K562 (cell line): Measurements from ENCODE around the gene AMMECR1. TPM values are rescaled to one million over a fixed set of nuclear protein-coding genes. Genes with fewer than 3 reads are reported as not detected.

ENCODE experiments used
- ATAC-seq: fragments of 200-7000 bp; cut with Tn5 transposase; 3 replicates; pipeline ENCODE4 v1.9.1; 2020; ENCODE audit warnings: moderate library complexity
- BruUV-seq: library from RNA; stranded (reverse); fragments of 400-500 nt; replicated peaks from 2 replicates; lab custom pipeline; 2021; lab: Mats Ljungman, UMichigan
- CTCF ChIA-PET: fragments of 300-600 bp; formaldehyde crosslinking; extraction: SDS; loops from one replicate; lab custom pipeline; 2021; ENCODE audit warnings: low intra/inter-chr PET ratio; lab: Yijun Ruan, JAX
- POLR2A ChIA-PET: fragments of 300-600, 350-650 bp; sonication (Branson Sonifier 250); formaldehyde crosslinking; extraction: SDS; loops from one replicate; lab custom pipeline; 2021; ENCODE audit warnings: antibody characterized with exemption, inconsistent platforms; lab: Yijun Ruan, JAX
- DNase-seq, 4 experiments: peaks; one replicate each; pipeline versions ENCODE4 v3.0.0 to v3.0.0-alpha.2; 2011 to 2018; ENCODE audit warnings: low spot score in 3 of 4, mixed read lengths in 3 of 4; ENCODE audit errors: extremely low read depth in 1 of 4
- FAIRE-seq: peaks from 2 replicates; lab custom pipeline; 2011; peaks lifted over from hg19 to GRCh38; lab: Jason Lieb, UNC
- H2AFZ ChIP-seq: 2 replicates; pipeline ENCODE4 v1.6.0; 2011; ENCODE audit warnings: low read depth, low read length, control low read depth, inconsistent platforms
- H3K27ac ChIP-seq: fragments of 200-600 bp; 3 replicates; pipeline ENCODE4 v1.8.0; 2011; ENCODE audit warnings: low read depth, mild to moderate bottlenecking, control low read depth, inconsistent platforms, low read length, moderate library complexity, mixed read lengths; ENCODE audit errors: extremely low read depth
- H3K27me3 ChIP-seq, 2 experiments: fragments of 300-600 bp in 1 of 2; 2 replicates in 1 of 2; 3 replicates in 1 of 2; pipeline versions ENCODE4 v1.6.0 to v1.8.0; 2011; ENCODE audit warnings: inconsistent platforms in 2 of 2, low read length in 2 of 2, mild to moderate bottlenecking in 1 of 2, mixed read lengths in 1 of 2, moderate library complexity in 1 of 2; ENCODE audit not compliant: control insufficient read depth in 2 of 2, insufficient read depth in 2 of 2
- H3K36me3 ChIP-seq: fragments of 300-600 bp; 3 replicates; pipeline ENCODE4 v1.8.0; 2011; ENCODE audit warnings: mild to moderate bottlenecking, low read length, inconsistent platforms; ENCODE audit not compliant: control insufficient read depth, insufficient read depth
- H3K4me1 ChIP-seq, 2 experiments: fragments of 200-600 bp in 1 of 2; replicated peaks in 1 of 2; 2 replicates in 1 of 2; 3 replicates in 1 of 2; pipeline versions ENCODE4 v1.5.1 to v1.8.0; 2011; ENCODE audit warnings: inconsistent platforms in 2 of 2, low read length in 2 of 2, mild to moderate bottlenecking in 1 of 2, mixed read lengths in 1 of 2, moderate library complexity in 1 of 2; ENCODE audit not compliant: control insufficient read depth in 2 of 2, insufficient read depth in 2 of 2
- H3K4me2 ChIP-seq: 2 replicates; pipeline ENCODE4 v1.6.1; 2011; ENCODE audit warnings: low read length, control low read depth, inconsistent platforms, mixed read lengths; ENCODE audit not compliant: insufficient read depth
- H3K4me3 ChIP-seq: fragments of 200-600 bp; sonication (generic), shearing (Covaris generic); 2 replicates; pipeline ENCODE4 v1.5.1; 2016; ENCODE audit warnings: control low read depth, inconsistent platforms
- H3K79me2 ChIP-seq: fragments of 200-600 bp; 3 replicates; pipeline ENCODE4 v1.8.0; 2011; ENCODE audit warnings: low read length, inconsistent platforms; ENCODE audit not compliant: control insufficient read depth, insufficient read depth
- H3K9ac ChIP-seq, 2 experiments: 2 replicates each; pipeline versions ENCODE4 v1.6.0 to v1.6.1; 2011; ENCODE audit warnings: low read depth in 2 of 2, low read length in 2 of 2, control low read depth in 1 of 2, inconsistent platforms in 1 of 2, mild to moderate bottlenecking in 1 of 2, mixed read lengths in 1 of 2; ENCODE audit not compliant: insufficient read depth in 1 of 2
- H3K9me1 ChIP-seq: one replicate; pipeline ENCODE4 v1.6.0; 2011; ENCODE audit warnings: inconsistent platforms, mild to moderate bottlenecking, low read length, moderate library complexity; ENCODE audit not compliant: control insufficient read depth, insufficient read depth
- H3K9me3 ChIP-seq: replicated peaks from 2 replicates; pipeline ENCODE4 v1.5.1; 2011; ENCODE audit warnings: low read depth, low read length, inconsistent platforms; ENCODE audit not compliant: control insufficient read depth, insufficient read depth
- H4K20me1 ChIP-seq: replicated peaks from 2 replicates; pipeline ENCODE4 v1.6.1; 2011; ENCODE audit warnings: low read length, inconsistent platforms, mixed read lengths; ENCODE audit not compliant: control insufficient read depth, insufficient read depth
- ARID1B ChIP-seq: fragments of 450-650 bp; IDR thresholded peaks from 2 replicates; pipeline ENCODE4 v1.6.1; 2016; ENCODE audit warnings: antibody characterized with exemption, mild to moderate bottlenecking, inconsistent platforms
- CBX2 ChIP-seq: fragments of 200-600 bp; sonication (generic); IDR thresholded peaks from one replicate; pipeline ENCODE4 v1.6.1; 2012; ENCODE audit warnings: mild to moderate bottlenecking, low read length, inconsistent platforms; ENCODE audit not compliant: insufficient read depth, poor library complexity, severe bottlenecking
- ELK1 ChIP-seq: sonication (generic); formaldehyde crosslinking; IDR thresholded peaks from 2 replicates; pipeline ENCODE4 v1.8.1; 2022; ENCODE audit warnings: missing genetic modification reagents
- HINFP ChIP-seq: fragments of 450-650 bp; conservative IDR thresholded peaks from 2 replicates; pipeline ENCODE4 v1.6.1; 2016; ENCODE audit warnings: missing genetic modification characterization, low read depth, mild to moderate bottlenecking, control low read depth, missing compliant biosample characterization
- MCM2 ChIP-seq: fragments of 450-650 bp; IDR thresholded peaks from 2 replicates; pipeline ENCODE4 v1.6.1; 2017; ENCODE audit warnings: low read depth, mild to moderate bottlenecking
- MED1 ChIP-seq: sonication (generic); formaldehyde crosslinking; IDR thresholded peaks from 2 replicates; pipeline ENCODE4 v1.8.1; 2023; ENCODE audit warnings: missing genetic modification reagents, borderline replicate concordance
- NELFE ChIP-seq: IDR thresholded peaks from 2 replicates; pipeline ENCODE4 v1.6.1; 2011; ENCODE audit warnings: mild to moderate bottlenecking; ENCODE audit not compliant: insufficient read depth, insufficient read length
- NONO ChIP-seq, 2 experiments: fragments of 200-400 bp in 1 of 2; fragments of 450-650 bp in 1 of 2; formaldehyde crosslinking in 1 of 2; IDR thresholded peaks; 2 replicates each; pipeline ENCODE4 v1.6.1; 2017; ENCODE audit warnings: low read depth in 2 of 2, mild to moderate bottlenecking in 2 of 2, moderate library complexity in 2 of 2, low read length in 1 of 2
- POLR3G ChIP-seq: IDR thresholded peaks from 2 replicates; pipeline ENCODE4 v1.6.1; 2011; ENCODE audit not compliant: insufficient read length, insufficient replicate concordance; ENCODE audit errors: extremely low read depth
- SRSF9 ChIP-seq: fragments of 200-400 bp; formaldehyde crosslinking; IDR thresholded peaks from 2 replicates; pipeline ENCODE4 v1.6.1; 2017; ENCODE audit warnings: low read depth, low read length, borderline replicate concordance
- ZBTB11 ChIP-seq, 3 experiments: fragments of 200-800 bp in 1 of 3; fragments of 250-450 bp in 1 of 3; fragments of 450-650 bp in 1 of 3; sonication (Bioruptor Pico) in 1 of 3; sonication (Bioruptor generic) in 1 of 3; formaldehyde crosslinking in 1 of 3; IDR thresholded peaks; 2 replicates each; pipeline versions ENCODE4 v1.6.1 to v1.8.0; 2016 to 2022; ENCODE audit warnings: mild to moderate bottlenecking in 2 of 3, missing genetic modification characterization in 2 of 3, missing compliant biosample characterization in 1 of 3, moderate library complexity in 1 of 3
- ZNF12 ChIP-seq: sonication (generic); formaldehyde crosslinking; IDR thresholded peaks from 2 replicates; pipeline ENCODE4 v1.4.0; 2020; ENCODE audit warnings: mild to moderate bottlenecking, missing genetic modification reagents
- ZNF175 ChIP-seq: fragments of 200-800 bp; sonication (Bioruptor generic); IDR thresholded peaks from 2 replicates; pipeline ENCODE4 v1.6.1; 2016; ENCODE audit warnings: low read depth, mild to moderate bottlenecking, missing genetic modification characterization, missing compliant biosample characterization
- WGBS: fragments of 100-300 bp; shearing (Covaris generic); methylation state at CpG from one replicate; pipeline ENCODE4 v1.1.6; 2016; ENCODE audit warnings: low coverage, mixed read lengths; ENCODE audit not compliant: insufficient coverage; ENCODE audit errors: missing lambda C conversion rate; 5-methylcytosine and 5-hydroxymethylcytosine counted together
- in situ Hi-C: fragments of 300-500 bp; cut with MboI; formaldehyde crosslinking; loops from 4 replicates; pipeline ENCODE4 v1.15.0; 2018; ENCODE audit warnings: inconsistent platforms, mixed read lengths
- intact Hi-C: fragments of 100-400 bp; cut with micrococcal nuclease; formaldehyde crosslinking; loops from 2 replicates; pipeline ENCODE4 v1.14.2; 2022
- polyA plus RNA-seq, 8 experiments: library from polyadenylated mRNA; depleted of rRNA in 4 of 8; stranded (reverse) in 5 of 8; unstranded in 3 of 8; fragments of >200 nt; fragmentation: Nextera tagmentation in 2 of 8; fragmentation: Illumina TruSeq in 1 of 8; extraction: Ambion mirVana in 2 of 8; extraction: Trizol in 1 of 8; gene quantifications; 2 replicates each; pipeline versions ENCODE4 v1.2.1 to v1.2.3, GENCODE V29; 2011 to 2014; ENCODE audit warnings: inconsistent platforms in 1 of 8, missing spikeins in 1 of 8
- total RNA-seq, 7 experiments: library from RNA; depleted of rRNA in 6 of 7; stranded (reverse); fragments of >200 nt in 6 of 7; fragmentation: Illumina TruSeq in 2 of 7; extraction: Trizol in 2 of 7; gene quantifications; 2 replicates each; pipeline versions ENCODE4 v1.2.1 to v1.2.3, GENCODE V29; 2011 to 2021; ENCODE audit warnings: low replicate concordance in 1 of 7

AMMECR1 gene
- total and polyA plus RNA-seq, 9 of the 15 experiments (the other 6 are each of a cell fraction or from before 2014, with no cell fraction given): 13.9 to 36.7 (median 23.6) TPM

DNA sequence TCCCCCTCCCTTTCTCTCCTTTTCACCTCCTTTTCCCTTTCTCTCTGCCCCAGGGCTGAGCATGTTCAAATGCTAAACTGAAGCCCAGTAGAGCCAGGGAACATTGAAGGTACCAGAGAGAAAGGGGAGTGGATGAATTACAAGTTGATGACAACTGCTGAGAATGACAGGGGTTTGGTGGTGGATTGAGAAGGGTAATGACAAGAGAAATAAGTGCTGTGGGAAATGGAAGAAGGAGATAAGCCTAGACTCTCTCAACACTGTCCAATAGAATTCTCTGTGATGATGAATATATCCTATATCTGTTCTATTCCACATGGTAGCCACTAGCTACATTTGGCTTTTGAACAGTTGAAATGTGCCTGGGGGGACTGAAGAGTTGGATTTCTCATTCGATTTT lies 160.4 kb downstream of the AMMECR1 start (continued):
- no peak for TF ChIP-seq ELK1 (CRISPR knock-in tag)
- TF ChIP-seq CBX2: no peak
- no peak for TF ChIP-seq NELFE
- TF ChIP-seq ZNF175 (CRISPR knock-in tag): no peak
- TF ChIP-seq POLR3G: no peak
- TF ChIP-seq HINFP (tag): no peak

DNA sequence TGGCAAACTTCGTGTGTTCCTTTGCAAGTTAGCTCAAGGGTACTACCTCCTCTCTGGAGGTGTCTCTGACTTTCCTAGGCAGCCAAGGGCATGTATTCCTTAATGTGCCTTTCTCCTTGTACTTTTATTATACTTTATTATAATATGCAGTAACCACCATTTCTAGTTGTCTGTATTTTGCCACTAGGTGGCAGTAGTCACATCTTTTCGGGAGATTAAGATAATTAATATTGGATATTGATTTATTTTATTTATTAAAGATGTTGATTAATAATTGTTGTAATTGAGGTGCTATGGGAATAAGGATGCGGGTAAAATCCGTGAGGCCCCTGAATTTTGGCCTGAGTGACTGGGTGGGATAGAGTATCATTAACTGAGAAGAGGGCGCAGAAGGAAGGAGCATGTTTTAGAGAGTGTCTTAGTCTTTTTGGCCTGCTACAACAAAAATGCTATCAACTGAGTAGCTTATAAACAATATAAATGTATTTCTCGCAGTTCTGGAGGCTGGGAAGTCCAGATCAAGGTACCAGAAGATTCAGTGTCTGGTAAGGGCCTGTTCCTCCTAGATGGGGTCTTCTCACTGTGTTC lies 161.6 kb downstream of the AMMECR1 start:
- Histone ChIP-seq H3K9me1 (no peaks in the 10 kb centered on the region), H3K36me3 (peaks cover 26% of the 10 kb centered on the region; the same call in 2 of the 3 replicates), H3K9ac (no peak overlapping the region), H3K4me1 (peaks cover 7 to 30% of the 10 kb centered on the region in 2 experiments; a peak in 3 of 5 replicates), H3K4me3 (no peak overlapping the region), H3K79me2 (peaks cover 18% of the 10 kb centered on the region; the same call in 2 of the 3 replicates), H3K9me3 (no peaks in the 10 kb centered on the region), H3K27me3 (no peaks in the 10 kb centered on the region), H4K20me1 (no peaks in the 10 kb centered on the region; the same call in 1 of the 2 replicates), H2AFZ (no peak overlapping the region), H3K27ac (no peak overlapping the region), H3K4me2 (no peak overlapping the region)
- peak in 1 of 4 experiments; percentile 23 for DNase-seq
- intact Hi-C loops (loop anchor here (10.0 kb wide), 2 partner anchors 671 to 689 kb away; partner anchors contain the start of gene GUCY2F), in situ Hi-C loops (loop anchor here (25.0 kb wide), 2 partner anchors 506 to 706 kb away; no protein-coding TSS in a partner anchor)
- POLR2A ChIA-PET: interaction anchor here (0.9 kb wide), 1 partner anchor 10 kb away, joined by 3 read pairs; no protein-coding TSS in a partner anchor
- CTCF ChIA-PET: interaction anchor here (0.5 to 1.9 kb wide), 4 partner anchors 151 to 256 kb away, joined by 3 to 11 read pairs (median 5); no protein-coding TSS in a partner anchor
- BruUV-seq: no TSS peak
- no peak for ATAC-seq
- 39% methylated on average over 6 of the region's 6 CpGs for WGBS
- no peak for FAIRE-seq
- TF ChIP-seq SRSF9 (no peak), ZBTB11 (CRISPR knock-in tag; IDR thresholded peaks at IDR 0.05) (no peak), ARID1B (no peak), ZNF12 (CRISPR knock-in tag) (no peak), NONO (IDR thresholded peaks at IDR 0.05; ENCODE audit: low read depth in 2 of 2, low read length in 1 of 2) (no peak), MCM2 (no peak), MED1 (no peak)
